Measurements from ENCODE around the gene HYLS1. TPM values are rescaled to one million over a fixed set of nuclear protein-coding genes. Genes with fewer than 3 reads are reported as not detected.

HYLS1 gene
- total and polyA plus RNA-seq, 7 donors: 3.0 to 8.7 (median 6.1) TPM

DNA sequence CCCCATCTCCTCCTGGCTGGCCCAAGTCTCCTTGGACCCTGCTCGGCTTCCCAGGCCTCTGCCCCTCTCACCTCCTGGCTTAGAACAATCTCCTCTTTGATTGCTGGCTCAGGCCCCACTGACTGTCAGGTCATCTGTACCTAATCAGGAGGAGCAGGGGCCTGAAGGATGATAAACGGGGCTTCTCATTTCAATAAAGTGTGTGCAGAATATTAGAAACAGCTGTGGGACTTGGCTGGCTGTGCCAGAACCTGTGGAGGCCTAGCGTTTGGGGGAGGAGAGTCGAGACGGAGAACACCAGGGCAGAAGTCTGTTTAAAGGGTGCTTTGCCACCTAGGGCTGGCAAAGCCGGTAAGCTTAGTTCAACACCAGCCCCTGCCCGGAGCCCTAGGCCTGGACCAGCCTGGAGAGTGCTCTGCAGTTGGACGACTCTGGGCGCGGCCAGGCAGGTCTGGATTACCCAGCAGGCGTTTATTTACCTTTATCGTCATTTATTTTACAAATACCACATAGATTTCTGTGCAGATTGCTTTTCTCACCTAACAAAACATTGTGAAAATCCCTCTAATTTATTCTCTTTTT, 48.2 kb downstream of the HYLS1 start:
- Histone ChIP-seq H3K4me1 (peaks cover 0 to 42% (median 25%) of the 10 kb centered on the region in 4 donors), H3K27ac (peak overlapping the region in 1 of 4 donors; percentile 1), H3K36me3 (no peaks in the 10 kb centered on the region), H3K27me3 (no peaks in the 10 kb centered on the region), H3K9me3 (no peaks in the 10 kb centered on the region), H3K4me3 (no peak overlapping the region)
- intact Hi-C loops (cut with DNase I): no loop called here
- DNase-seq: peak; percentile 62
- 52 to 71% methylated on average over 12 of the region's 12 CpGs for WGBS, 2 donors
- TF ChIP-seq POLR2A (IDR thresholded peaks at IDR 0.05): no peak
- peak in 2 of 4 donors; percentile 24 to 34 for TF ChIP-seq POLR2AphosphoS5 (IDR thresholded peaks at IDR 0.05)
- TF ChIP-seq, protein P1, sequence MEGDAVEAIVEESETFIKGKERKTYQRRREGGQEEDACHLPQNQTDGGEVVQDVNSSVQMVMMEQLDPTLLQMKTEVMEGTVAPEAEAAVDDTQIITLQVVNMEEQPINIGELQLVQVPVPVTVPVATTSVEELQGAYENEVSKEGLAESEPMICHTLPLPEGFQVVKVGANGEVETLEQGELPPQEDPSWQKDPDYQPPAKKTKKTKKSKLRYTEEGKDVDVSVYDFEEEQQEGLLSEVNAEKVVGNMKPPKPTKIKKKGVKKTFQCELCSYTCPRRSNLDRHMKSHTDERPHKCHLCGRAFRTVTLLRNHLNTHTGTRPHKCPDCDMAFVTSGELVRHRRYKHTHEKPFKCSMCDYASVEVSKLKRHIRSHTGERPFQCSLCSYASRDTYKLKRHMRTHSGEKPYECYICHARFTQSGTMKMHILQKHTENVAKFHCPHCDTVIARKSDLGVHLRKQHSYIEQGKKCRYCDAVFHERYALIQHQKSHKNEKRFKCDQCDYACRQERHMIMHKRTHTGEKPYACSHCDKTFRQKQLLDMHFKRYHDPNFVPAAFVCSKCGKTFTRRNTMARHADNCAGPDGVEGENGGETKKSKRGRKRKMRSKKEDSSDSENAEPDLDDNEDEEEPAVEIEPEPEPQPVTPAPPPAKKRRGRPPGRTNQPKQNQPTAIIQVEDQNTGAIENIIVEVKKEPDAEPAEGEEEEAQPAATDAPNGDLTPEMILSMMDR (IDR thresholded peaks at IDR 0.05): no peak
- TF ChIP-seq EP300 (IDR thresholded peaks at IDR 0.05): no peak

DNA sequence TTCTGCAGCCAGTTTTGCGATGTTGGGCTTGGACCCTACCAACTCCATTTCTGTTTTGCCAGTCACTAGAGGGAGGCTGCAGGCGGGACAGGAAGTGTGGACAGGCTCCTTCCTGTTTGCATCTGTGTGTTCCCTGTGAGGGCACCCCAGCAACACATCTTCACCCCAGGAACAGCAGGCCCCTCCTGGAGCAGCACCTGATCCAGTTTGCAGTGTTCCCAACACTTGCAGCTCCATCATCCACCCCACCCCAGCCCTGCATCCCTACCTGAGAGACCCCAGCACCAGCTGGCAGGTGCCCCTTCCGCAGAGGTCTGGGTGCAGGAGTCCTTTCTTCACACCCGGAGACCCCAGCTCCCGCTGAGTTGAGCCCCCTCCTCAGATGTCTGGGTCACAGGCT, 51.0 kb downstream of the HYLS1 start:
- WGBS, 2 donors: 92 to 93% methylated on average over 5 of the region's 5 CpGs

DNA sequence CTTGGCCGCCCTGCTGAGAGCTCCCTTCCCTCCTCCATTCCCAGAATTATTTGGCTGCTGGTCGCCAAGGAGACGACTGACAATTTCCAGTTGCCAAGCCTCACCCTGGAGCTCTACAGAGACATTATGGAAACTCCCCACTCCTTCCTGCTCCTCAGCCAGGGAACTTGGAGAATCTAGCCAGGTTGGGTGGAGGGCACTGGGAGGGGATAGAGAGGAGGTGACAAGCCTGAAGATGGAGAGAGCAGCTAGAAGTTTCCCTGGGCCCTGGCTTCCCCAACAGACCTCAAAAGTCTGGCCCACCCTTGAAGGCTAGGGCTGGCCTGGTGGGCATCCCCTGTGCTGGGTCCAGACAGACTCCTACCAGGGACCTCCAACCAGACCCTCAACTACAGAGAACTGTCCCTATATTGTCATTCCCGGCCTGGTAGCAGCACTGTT, 51.6 kb downstream of the HYLS1 start:
- Histone ChIP-seq H3K9me3 (no peaks in the 10 kb centered on the region), H3K27me3 (no peaks in the 10 kb centered on the region), H3K36me3 (no peaks in the 10 kb centered on the region), H3K27ac (peak overlapping the region in 2 of 4 donors; percentile 14 to 45), H3K4me1 (peaks cover 0 to 24% (median 8%) of the 10 kb centered on the region in 4 donors), H3K4me3 (no peak overlapping the region)
- no peak for DNase-seq
- 67 to 73% methylated on average over 4 of the region's 4 CpGs for WGBS, 2 donors
- TF ChIP-seq EP300 (IDR thresholded peaks at IDR 0.05) (no peak), POLR2AphosphoS5 (IDR thresholded peaks at IDR 0.05) (peak in 1 of 4 donors; percentile 42), POLR2A (IDR thresholded peaks at IDR 0.05) (no peak)
- TF ChIP-seq, protein P1 (IDR thresholded peaks at IDR 0.05): no peak
- intact Hi-C loops (cut with DNase I): no loop called here

More for the DNA sequence above, 51.0 kb downstream of the HYLS1 start:
- peak; percentile 59 for DNase-seq
- intact Hi-C loops (cut with DNase I): no loop called here
- no peaks in the 10 kb centered on the region for H3K36me3 ChIP-seq
- H3K27me3 ChIP-seq: no peaks in the 10 kb centered on the region
- TF ChIP-seq EP300 (IDR thresholded peaks at IDR 0.05): no peak
- TF ChIP-seq, protein P1 (IDR thresholded peaks at IDR 0.05): no peak
- no peak for TF ChIP-seq POLR2AphosphoS5 (IDR thresholded peaks at IDR 0.05)
- no peak for TF ChIP-seq POLR2A (IDR thresholded peaks at IDR 0.05)
- no peak overlapping the region for H3K4me3 ChIP-seq
- H3K9me3 ChIP-seq: no peaks in the 10 kb centered on the region
- H3K4me1 ChIP-seq: peaks cover 0 to 24% (median 8%) of the 10 kb centered on the region in 4 donors
- peak overlapping the region in 1 of 4 donors; percentile 45 for H3K27ac ChIP-seq

DNA sequence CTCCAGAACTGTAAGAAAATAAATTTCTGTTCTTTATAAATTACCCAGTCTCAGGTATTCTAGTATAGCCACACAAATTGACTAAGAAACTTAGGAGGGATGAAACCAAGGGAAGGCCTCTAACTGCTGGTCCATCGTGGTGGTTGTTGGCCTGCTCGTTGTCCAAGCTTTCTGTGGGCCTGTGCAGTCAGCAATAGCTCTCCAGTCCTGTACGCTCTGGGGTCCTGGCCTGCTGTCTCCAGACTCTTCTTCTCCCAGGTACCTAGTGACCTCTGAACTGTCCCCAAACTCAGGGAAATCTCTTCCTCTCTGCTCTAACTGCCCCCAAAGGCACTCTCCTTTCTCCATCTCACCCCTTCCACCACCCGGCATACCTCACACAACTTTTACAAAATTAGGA, 52.7 kb downstream of the HYLS1 start:
- DNase-seq: no peak
- intact Hi-C loops (cut with DNase I): loop anchor here (5.0 kb wide), 1 partner anchor 252 kb away; no protein-coding TSS in a partner anchor

More for the DNA sequence above, 52.7 kb downstream of the HYLS1 start:
- Histone ChIP-seq H3K36me3 (no peaks in the 10 kb centered on the region), H3K4me1 (peaks cover 0 to 22% (median 8%) of the 10 kb centered on the region in 4 donors), H3K27me3 (no peaks in the 10 kb centered on the region), H3K9me3 (no peaks in the 10 kb centered on the region), H3K27ac (no peak overlapping the region), H3K4me3 (no peak overlapping the region)
- 95 to 97% methylated on average over 4 of the region's 4 CpGs for WGBS, 2 donors
- TF ChIP-seq POLR2AphosphoS5 (IDR thresholded peaks at IDR 0.05) (no peak), POLR2A (IDR thresholded peaks at IDR 0.05) (no peak), EP300 (IDR thresholded peaks at IDR 0.05) (no peak)
- TF ChIP-seq, protein P1 (IDR thresholded peaks at IDR 0.05): no peak

Measured in sigmoid colon (tissue), 7 donors.